Kidney epithelial cell (primary cell): Measurements from ENCODE around the gene CEBPB. TPM values are rescaled to one million over a fixed set of nuclear protein-coding genes. Genes with fewer than 3 reads are reported as not detected.

ENCODE experiments used
- DNase-seq: peaks from one replicate; pipeline ENCODE4 v3.0.0-alpha.2; 2010; ENCODE audit warnings: low read depth
- H3K27me3 ChIP-seq: 2 replicates; pipeline ENCODE4 v1.6.0; 2011; ENCODE audit warnings: low read length; ENCODE audit not compliant: control insufficient read depth, insufficient read depth
- H3K36me3 ChIP-seq: 2 replicates; pipeline ENCODE4 v1.5.1; 2011; ENCODE audit warnings: low read length; ENCODE audit not compliant: control insufficient read depth, insufficient read depth
- H3K4me3 ChIP-seq: 2 replicates; pipeline ENCODE4 v1.5.1; 2011; ENCODE audit warnings: low read depth, mild to moderate bottlenecking, control low read depth, low read length
- total RNA-seq: library from RNA; depleted of rRNA; stranded (reverse); fragments of >200 nt; gene quantifications from 2 replicates; pipeline ENCODE4 v1.2.3, GENCODE V29; 2015
- TF ChIP-seq, protein P1 (sequence below): IDR thresholded peaks from 2 replicates; pipeline ENCODE4 v1.5.1; 2011; ENCODE audit warnings: mild to moderate bottlenecking, moderate library complexity, low read length, control low read depth, inconsistent platforms; ENCODE audit not compliant: insufficient read depth, poor library complexity, severe bottlenecking

CEBPB gene
- total RNA-seq, 1 donor from 2014 or later = 105 TPM

DNA sequence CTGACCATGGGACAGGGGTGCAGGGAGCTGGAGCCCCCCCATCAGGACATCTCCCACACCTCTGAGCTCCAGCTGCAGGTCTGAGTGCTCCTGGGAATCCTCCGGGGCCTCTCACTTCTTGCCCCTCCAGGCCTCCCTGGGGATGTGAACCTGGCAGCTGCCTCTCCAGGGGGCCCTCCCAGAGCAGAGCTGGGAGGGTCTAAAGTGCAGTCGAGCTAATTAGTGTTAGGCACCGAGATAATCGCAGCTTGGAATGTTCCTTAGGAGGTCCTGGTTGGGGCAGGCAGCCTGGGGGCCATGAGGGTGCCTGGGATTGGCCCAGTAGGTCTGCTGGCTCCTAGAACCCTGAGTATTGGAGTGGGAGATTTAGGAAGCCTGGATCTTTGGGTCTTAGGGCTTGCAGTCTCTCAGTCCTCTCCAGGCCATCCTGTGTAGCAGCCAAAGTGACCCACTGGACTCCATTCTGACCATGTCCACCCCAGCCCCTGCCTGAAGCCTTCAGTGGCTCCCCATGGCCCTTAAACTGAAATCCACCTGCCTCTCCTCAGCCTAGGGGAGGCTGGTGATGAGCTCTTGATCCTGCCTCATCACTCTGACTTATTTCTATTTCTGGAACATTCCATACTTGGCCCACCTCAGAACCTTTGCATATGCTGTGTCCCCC lies 26.0 kb downstream of the CEBPB start:
- Histone ChIP-seq H3K4me3 (no peak overlapping the region), H3K27me3 (no peaks in the 10 kb centered on the region), H3K36me3 (no peaks in the 10 kb centered on the region)
- no peak for DNase-seq
- TF ChIP-seq, protein P1, sequence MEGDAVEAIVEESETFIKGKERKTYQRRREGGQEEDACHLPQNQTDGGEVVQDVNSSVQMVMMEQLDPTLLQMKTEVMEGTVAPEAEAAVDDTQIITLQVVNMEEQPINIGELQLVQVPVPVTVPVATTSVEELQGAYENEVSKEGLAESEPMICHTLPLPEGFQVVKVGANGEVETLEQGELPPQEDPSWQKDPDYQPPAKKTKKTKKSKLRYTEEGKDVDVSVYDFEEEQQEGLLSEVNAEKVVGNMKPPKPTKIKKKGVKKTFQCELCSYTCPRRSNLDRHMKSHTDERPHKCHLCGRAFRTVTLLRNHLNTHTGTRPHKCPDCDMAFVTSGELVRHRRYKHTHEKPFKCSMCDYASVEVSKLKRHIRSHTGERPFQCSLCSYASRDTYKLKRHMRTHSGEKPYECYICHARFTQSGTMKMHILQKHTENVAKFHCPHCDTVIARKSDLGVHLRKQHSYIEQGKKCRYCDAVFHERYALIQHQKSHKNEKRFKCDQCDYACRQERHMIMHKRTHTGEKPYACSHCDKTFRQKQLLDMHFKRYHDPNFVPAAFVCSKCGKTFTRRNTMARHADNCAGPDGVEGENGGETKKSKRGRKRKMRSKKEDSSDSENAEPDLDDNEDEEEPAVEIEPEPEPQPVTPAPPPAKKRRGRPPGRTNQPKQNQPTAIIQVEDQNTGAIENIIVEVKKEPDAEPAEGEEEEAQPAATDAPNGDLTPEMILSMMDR = no peak

DNA sequence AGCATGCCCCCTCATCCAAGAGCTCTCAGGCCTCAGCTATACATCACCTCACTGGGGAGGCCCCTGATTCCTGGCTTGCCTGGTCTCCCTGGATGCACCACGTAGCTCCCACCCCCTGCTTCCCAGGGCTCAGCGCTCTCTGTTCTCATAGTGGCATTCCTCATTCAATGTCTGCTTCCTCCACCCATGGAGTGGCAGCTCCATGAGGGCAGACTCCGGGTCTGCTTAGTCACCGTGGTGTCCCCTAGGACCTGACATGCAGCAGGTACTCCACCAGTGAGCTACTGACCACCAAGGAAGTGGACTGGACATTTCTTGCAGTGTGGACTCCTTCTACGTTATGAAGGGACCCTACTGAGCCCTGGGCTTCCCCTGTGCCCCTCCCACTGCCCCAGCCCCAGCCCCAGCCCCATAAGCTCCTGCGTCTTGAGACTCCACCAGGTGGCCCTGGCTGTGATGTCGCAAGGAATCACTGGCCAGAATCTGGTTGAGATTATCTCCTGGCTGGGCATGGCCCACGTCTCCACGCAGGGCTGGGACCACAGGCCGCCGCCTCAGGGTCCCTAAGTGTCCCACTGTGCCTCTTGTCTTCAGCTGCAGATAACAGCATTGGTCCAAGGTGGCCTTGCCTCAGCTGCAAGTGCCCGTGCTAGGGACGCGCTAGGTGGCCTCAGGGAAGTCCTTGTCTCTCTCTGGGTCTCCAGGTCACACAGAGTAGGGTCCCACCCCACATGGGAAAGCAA lies 26.7 kb downstream of the CEBPB start:
- H3K4me3 ChIP-seq = no peak overlapping the region

DNA sequence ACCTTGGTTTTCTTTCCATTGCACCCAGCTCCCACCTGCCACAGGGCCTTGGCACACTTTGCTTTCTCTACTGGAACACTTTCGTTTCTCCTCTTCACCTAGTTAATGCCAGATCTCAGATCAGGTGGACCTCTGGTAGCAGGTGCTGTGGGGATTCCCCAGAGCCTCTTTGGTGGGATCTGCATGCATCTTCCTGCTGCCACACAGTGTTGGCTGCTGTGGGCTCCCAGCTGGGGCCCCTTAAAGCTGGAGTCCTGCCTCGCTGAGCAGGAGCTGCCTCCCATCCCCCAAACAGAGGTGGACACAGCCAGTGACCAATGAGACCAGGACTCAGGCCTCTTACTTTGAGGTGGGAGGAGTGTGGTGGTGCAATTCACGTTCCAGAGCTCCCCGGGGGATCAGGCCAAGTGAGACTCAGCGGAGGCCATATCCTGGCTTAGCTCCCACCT lies 28.4 kb downstream of the CEBPB start:
- no peak for DNase-seq
- Histone ChIP-seq H3K4me3 (no peak overlapping the region), H3K27me3 (no peaks in the 10 kb centered on the region), H3K36me3 (no peaks in the 10 kb centered on the region)
- TF ChIP-seq, protein P1 = no peak

More for the DNA sequence above, 26.7 kb downstream of the CEBPB start:
- TF ChIP-seq, protein P1 = no peak
- no peaks in the 10 kb centered on the region for H3K36me3 ChIP-seq
- no peak for DNase-seq
- H3K27me3 ChIP-seq = no peaks in the 10 kb centered on the region

DNA sequence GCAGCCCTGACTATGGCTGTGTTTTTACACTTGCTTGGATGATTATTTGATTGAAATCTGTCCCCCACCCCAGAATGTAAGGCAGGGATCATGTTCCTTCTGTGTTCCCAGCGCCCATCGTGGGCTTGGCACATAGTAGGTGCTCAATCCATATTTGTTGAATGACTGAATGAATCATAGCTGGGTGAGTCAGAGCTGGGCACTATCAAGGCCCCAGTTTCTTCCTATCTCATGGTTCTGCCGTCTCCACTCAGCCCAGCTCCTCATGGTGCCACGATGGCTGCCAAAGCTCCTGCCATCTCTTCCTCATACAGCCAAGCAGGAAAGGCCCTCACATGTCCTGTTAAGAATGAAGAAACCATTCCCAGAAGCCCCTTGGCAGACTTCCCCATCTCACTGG lies 29.0 kb downstream of the CEBPB start:
- TF ChIP-seq, protein P1 = no peak
- no peak overlapping the region for H3K4me3 ChIP-seq
- H3K27me3 ChIP-seq = no peaks in the 10 kb centered on the region
- no peaks in the 10 kb centered on the region for H3K36me3 ChIP-seq
- no peak for DNase-seq

DNA sequence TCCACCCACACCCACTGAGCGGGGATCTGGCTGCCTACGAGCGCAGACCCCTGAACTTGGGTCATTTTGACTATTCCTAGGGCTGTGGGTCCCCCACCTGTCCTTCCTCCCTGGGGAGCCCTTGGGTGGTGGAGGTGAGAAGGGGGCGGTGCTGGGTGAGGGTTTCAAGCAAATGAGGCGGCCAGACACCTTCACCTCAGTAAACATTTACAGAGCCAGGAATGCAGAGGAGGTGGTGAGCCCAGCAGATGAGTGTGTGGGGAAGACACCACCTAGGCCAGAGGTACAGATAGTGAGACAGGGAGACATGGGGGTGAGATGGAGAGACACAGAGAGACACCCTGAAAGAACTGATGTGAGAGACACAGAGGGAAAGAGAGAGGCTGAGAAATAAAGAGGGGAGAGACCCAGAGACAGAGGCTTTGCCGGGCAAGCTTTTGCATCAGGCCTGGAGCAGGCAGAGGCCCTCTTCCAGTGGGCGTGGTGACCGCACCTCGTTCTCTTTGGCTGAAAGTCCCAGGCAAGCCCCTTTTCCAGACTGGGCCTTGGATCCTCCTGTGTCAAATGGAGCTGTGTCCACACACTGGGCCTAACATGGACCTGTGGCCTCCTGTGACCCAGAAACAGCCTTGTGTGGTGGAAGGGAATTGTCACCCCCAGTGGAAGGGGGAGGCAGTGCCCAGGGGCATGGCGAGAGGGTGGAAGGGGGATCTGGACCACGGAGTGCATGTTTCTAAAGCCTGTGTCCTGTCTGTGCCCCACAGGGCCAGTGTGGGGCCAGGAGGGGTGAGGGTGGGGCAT lies 29.7 kb downstream of the CEBPB start:
- H3K4me3 ChIP-seq = no peak overlapping the region

More for the DNA sequence above, 29.7 kb downstream of the CEBPB start:
- Histone ChIP-seq H3K27me3 (no peaks in the 10 kb centered on the region), H3K36me3 (no peaks in the 10 kb centered on the region)
- DNase-seq = no peak
- TF ChIP-seq, protein P1 = no peak
